RWPE2 (cell line): ENCODE results near the gene CTSS.

Source experiments
- ATAC-seq: fragments of 200-7000 bp; cut with Tn5 transposase; 3 replicates; pipeline ENCODE4 v1.9.1; 2021; ENCODE audit warnings: low read depth
- DNase-seq: peaks from one replicate; pipeline ENCODE4 v3.0.0-alpha.2; 2020; ENCODE audit warnings: low spot score
- H3K27ac ChIP-seq: fragments of 450-650 bp; 2 replicates; pipeline ENCODE4 v1.5.1; 2017; ENCODE audit warnings: mild to moderate bottlenecking; ENCODE audit not compliant: poor library complexity, severe bottlenecking
- H3K27me3 ChIP-seq: fragments of 250-450 bp; sonication (Bioruptor Pico); 2 replicates; pipeline ENCODE4 v1.5.1; 2021; ENCODE audit warnings: mild to moderate bottlenecking, moderate library complexity; ENCODE audit not compliant: insufficient read depth, poor library complexity, severe bottlenecking
- H3K36me3 ChIP-seq: fragments of 250-450 bp; sonication (Bioruptor Pico); 2 replicates; pipeline ENCODE4 v1.5.1; 2020; ENCODE audit warnings: low read depth, mild to moderate bottlenecking, moderate library complexity
- H3K4me1 ChIP-seq: fragments of 250-450 bp; sonication (Bioruptor Pico); 2 replicates; pipeline ENCODE4 v1.5.1; 2021; ENCODE audit warnings: mild to moderate bottlenecking, moderate library complexity; ENCODE audit not compliant: insufficient read depth, poor library complexity, severe bottlenecking
- H3K4me3 ChIP-seq: fragments of 250-450 bp; sonication (Bioruptor Pico); 2 replicates; pipeline ENCODE4 v1.5.1; 2021; ENCODE audit warnings: mild to moderate bottlenecking, moderate library complexity; ENCODE audit not compliant: severe bottlenecking
- H3K9me3 ChIP-seq: fragments of 250-450 bp; sonication (Bioruptor Pico); 2 replicates; pipeline ENCODE4 v1.5.1; 2021; ENCODE audit warnings: mild to moderate bottlenecking, moderate library complexity; ENCODE audit not compliant: severe bottlenecking
- TF ChIP-seq, protein P1 (sequence below): fragments of 450-650 bp; IDR thresholded peaks from one replicate; pipeline ENCODE4 v1.5.1; 2017; ENCODE audit warnings: mild to moderate bottlenecking, moderate library complexity; ENCODE audit not compliant: poor library complexity, severe bottlenecking

Gene CTSS

GRCh38 chr1:150753416-150753815, 12.2 kb downstream of the CTSS start:
- H3K9me3 ChIP-seq, result no peaks in the 10 kb centered on the region
- DNase-seq (no peak), ATAC-seq (no peak)
- no peaks in the 10 kb centered on the region for H3K36me3 ChIP-seq
- TF ChIP-seq, protein P1, sequence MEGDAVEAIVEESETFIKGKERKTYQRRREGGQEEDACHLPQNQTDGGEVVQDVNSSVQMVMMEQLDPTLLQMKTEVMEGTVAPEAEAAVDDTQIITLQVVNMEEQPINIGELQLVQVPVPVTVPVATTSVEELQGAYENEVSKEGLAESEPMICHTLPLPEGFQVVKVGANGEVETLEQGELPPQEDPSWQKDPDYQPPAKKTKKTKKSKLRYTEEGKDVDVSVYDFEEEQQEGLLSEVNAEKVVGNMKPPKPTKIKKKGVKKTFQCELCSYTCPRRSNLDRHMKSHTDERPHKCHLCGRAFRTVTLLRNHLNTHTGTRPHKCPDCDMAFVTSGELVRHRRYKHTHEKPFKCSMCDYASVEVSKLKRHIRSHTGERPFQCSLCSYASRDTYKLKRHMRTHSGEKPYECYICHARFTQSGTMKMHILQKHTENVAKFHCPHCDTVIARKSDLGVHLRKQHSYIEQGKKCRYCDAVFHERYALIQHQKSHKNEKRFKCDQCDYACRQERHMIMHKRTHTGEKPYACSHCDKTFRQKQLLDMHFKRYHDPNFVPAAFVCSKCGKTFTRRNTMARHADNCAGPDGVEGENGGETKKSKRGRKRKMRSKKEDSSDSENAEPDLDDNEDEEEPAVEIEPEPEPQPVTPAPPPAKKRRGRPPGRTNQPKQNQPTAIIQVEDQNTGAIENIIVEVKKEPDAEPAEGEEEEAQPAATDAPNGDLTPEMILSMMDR, result no peak
- no peak overlapping the region for H3K4me3 ChIP-seq
- H3K4me1 ChIP-seq, result peaks cover 14% of the 10 kb centered on the region
- H3K27ac ChIP-seq, result no peak overlapping the region
- H3K27me3 ChIP-seq, result no peaks in the 10 kb centered on the region

- no peak overlapping the region for H3K27ac ChIP-seq
- no peak overlapping the region for H3K4me3 ChIP-seq
- no peak for DNase-seq
- TF ChIP-seq, protein P1, result no peak
- H3K36me3 ChIP-seq, result no peaks in the 10 kb centered on the region
- H3K9me3 ChIP-seq, result no peaks in the 10 kb centered on the region
- ATAC-seq, result no peak
- no peaks in the 10 kb centered on the region for H3K27me3 ChIP-seq
- H3K4me1 ChIP-seq, result peaks cover 14% of the 10 kb centered on the region
Observed at GRCh38 chr1:150751443-150751842, 14.1 kb downstream of the CTSS start.

DNA sequence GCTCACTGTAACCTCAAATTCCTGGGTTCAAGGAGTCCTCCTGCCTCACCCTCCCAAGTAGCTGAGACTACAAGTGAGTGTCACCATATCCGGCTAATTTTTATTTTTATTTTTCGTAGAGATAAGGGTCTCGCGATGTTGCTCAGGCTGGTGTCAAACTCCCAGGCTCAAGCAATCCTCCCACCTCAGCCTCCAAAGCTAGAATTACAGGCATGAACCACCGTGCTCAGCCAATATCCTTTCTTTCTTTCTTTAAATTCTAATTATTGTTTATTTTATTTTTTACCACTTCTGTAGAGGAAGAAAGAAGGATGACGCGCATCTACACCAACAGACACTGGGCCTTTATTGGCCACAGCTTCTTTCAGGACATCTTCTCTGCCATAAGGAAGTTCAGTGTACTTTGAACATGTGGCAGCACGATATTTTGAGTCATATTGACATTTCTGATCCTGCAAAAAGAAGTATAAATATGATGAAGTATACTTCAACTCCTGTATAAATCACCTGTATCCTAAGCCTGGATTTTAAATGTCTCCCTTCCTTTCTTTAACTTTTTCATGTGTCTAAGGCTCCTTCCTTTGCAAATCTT, 15.8 kb downstream of the CTSS start:
- Histone ChIP-seq H3K4me3 (no peak overlapping the region), H3K36me3 (no peaks in the 10 kb centered on the region), H3K27me3 (no peaks in the 10 kb centered on the region), H3K27ac (no peak overlapping the region), H3K4me1 (peaks cover 14% of the 10 kb centered on the region), H3K9me3 (no peaks in the 10 kb centered on the region)
- TF ChIP-seq, protein P1, result no peak
- no peak for DNase-seq
- no peak for ATAC-seq

GRCh38 chr1:150748878-150749719, 16.5 kb downstream of the CTSS start:
- Histone ChIP-seq H3K27ac (no peak overlapping the region), H3K9me3 (no peaks in the 10 kb centered on the region), H3K4me1 (peaks cover 14% of the 10 kb centered on the region), H3K4me3 (no peak overlapping the region), H3K36me3 (no peaks in the 10 kb centered on the region), H3K27me3 (no peaks in the 10 kb centered on the region)
- TF ChIP-seq, protein P1, result no peak
- DNase-seq, result no peak
- ATAC-seq, result no peak

GRCh38 chr1:150730130-150730721, 35.4 kb downstream of the CTSS start:
- H3K4me1 ChIP-seq, result no peaks in the 10 kb centered on the region
- TF ChIP-seq, protein P1, result no peak
- ATAC-seq (no peak), DNase-seq (no peak)
- no peaks in the 10 kb centered on the region for H3K36me3 ChIP-seq
- H3K27ac ChIP-seq, result no peak overlapping the region
- H3K9me3 ChIP-seq, result no peaks in the 10 kb centered on the region
- no peak overlapping the region for H3K4me3 ChIP-seq
- no peaks in the 10 kb centered on the region for H3K27me3 ChIP-seq
